SH-SY5Y (cell line): Measurements from ENCODE around the gene COL19A1.

Experiments
- GATA2 ChIP-seq: IDR thresholded peaks from 2 replicates; pipeline ENCODE4 v1.6.1; 2011; ENCODE audit warnings: mild to moderate bottlenecking, low read depth, low read length
- GATA3 ChIP-seq: IDR thresholded peaks from 2 replicates; pipeline ENCODE4 v1.6.1; 2011; ENCODE audit warnings: low read depth, mild to moderate bottlenecking, low read length, moderate library complexity

DNA sequence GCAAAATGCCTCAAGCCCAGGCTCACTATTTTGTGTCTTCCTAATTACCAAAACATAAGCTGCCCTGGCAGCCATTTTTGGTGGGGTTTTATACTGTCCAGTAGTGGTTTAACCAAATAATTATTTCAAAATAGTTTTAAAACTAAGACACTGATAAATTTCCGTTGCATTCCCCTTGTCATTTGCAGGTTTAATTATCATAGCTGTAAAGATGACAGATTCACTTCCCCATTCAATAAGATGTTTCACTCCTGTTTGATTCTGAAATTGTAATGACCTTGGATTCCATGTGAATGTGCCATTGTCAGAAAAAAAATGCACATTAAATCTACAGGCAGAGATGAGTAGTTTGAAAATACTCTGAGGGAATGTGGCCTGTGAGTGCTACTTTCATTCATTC is 264.5 kb downstream of the COL19A1 start:
- TF ChIP-seq GATA2 (no peak), GATA3 (no peak)
